ENCODE data around the gene YBX2.
A peak's percentile ranks its signal among the peaks of the same experiment; 100 is the strongest.

The YBX2 gene

GRCh38 chr17:7282752-7283321 lies 11.6 kb downstream of the YBX2 start:
- no peak for DNase-seq
- in situ Hi-C loops (cut with MboI; ENCODE audit: low pct_unique_long_range_greater_than_20kb, low sequenced_read_pairs): no loop called here

- in situ Hi-C loops (cut with MboI; ENCODE audit: low pct_unique_long_range_greater_than_20kb, low sequenced_read_pairs): no loop called here
- no peak for DNase-seq
Measured at GRCh38 chr17:7281953-7282751, 12.3 kb downstream of the YBX2 start.

GRCh38 chr17:7281074-7281952 lies 13.1 kb downstream of the YBX2 start, which contains the start of gene SLC2A4:
Gene SLC2A4, plus strand, starts transcription at chr17:7281718. Its CDS starts 217 bp downstream, at chr17:7281935.
- in situ Hi-C loops (cut with MboI; ENCODE audit: low pct_unique_long_range_greater_than_20kb, low sequenced_read_pairs): no loop called here
- DNase-seq: peak; percentile 100

- DNase-seq: peak; percentile 95
- in situ Hi-C loops (cut with MboI; ENCODE audit: low pct_unique_long_range_greater_than_20kb, low sequenced_read_pairs): no loop called here
Measured at GRCh38 chr17:7280519-7281073, 13.8 kb downstream of the YBX2 start.

GRCh38 chr17:7279448-7279847 lies 15.0 kb downstream of the YBX2 start:
- in situ Hi-C loops (cut with MboI; ENCODE audit: low pct_unique_long_range_greater_than_20kb, low sequenced_read_pairs): no loop called here

GRCh38 chr17:7266784-7267183 lies 27.7 kb downstream of the YBX2 start:
- in situ Hi-C loops (cut with MboI; ENCODE audit: low pct_unique_long_range_greater_than_20kb, low sequenced_read_pairs): no loop called here
- no peak for DNase-seq

More at GRCh38 chr17:7279448-7279847, 15.0 kb downstream of the YBX2 start:
- DNase-seq: no peak

- in situ Hi-C loops (cut with MboI; ENCODE audit: low pct_unique_long_range_greater_than_20kb, low sequenced_read_pairs): no loop called here
- no peak for DNase-seq
Measured at GRCh38 chr17:7263801-7264078, 30.7 kb downstream of the YBX2 start.

GRCh38 chr17:7262935-7263800 lies 31.3 kb downstream of the YBX2 start:
- in situ Hi-C loops (cut with MboI; ENCODE audit: low pct_unique_long_range_greater_than_20kb, low sequenced_read_pairs): no loop called here
- DNase-seq: peak; percentile 63

- in situ Hi-C loops (cut with MboI; ENCODE audit: low pct_unique_long_range_greater_than_20kb, low sequenced_read_pairs): no loop called here
- no peak for DNase-seq
Measured at GRCh38 chr17:7262192-7262934, 32.1 kb downstream of the YBX2 start, which contains the start of gene CLDN7. Gene CLDN7, minus strand, starts transcription at chr17:7262478. Its CDS starts 435 bp downstream, at chr17:7262043.

- no peak for DNase-seq
- in situ Hi-C loops (cut with MboI; ENCODE audit: low pct_unique_long_range_greater_than_20kb, low sequenced_read_pairs): no loop called here
Measured at GRCh38 chr17:7261379-7262191, 32.9 kb downstream of the YBX2 start.

- in situ Hi-C loops (cut with MboI; ENCODE audit: low pct_unique_long_range_greater_than_20kb, low sequenced_read_pairs): no loop called here
- no peak for DNase-seq
Measured at GRCh38 chr17:7260651-7261378, 33.6 kb downstream of the YBX2 start.

GRCh38 chr17:7260151-7260550 lies 34.3 kb downstream of the YBX2 start:
- DNase-seq: no peak
- in situ Hi-C loops (cut with MboI; ENCODE audit: low pct_unique_long_range_greater_than_20kb, low sequenced_read_pairs): no loop called here

GRCh38 chr17:7259555-7259889 lies 34.9 kb downstream of the YBX2 start:
- no peak for DNase-seq
- in situ Hi-C loops (cut with MboI; ENCODE audit: low pct_unique_long_range_greater_than_20kb, low sequenced_read_pairs): no loop called here

GRCh38 chr17:7258731-7259554 lies 35.5 kb downstream of the YBX2 start:
- in situ Hi-C loops (cut with MboI; ENCODE audit: low pct_unique_long_range_greater_than_20kb, low sequenced_read_pairs): no loop called here
- DNase-seq: no peak

- in situ Hi-C loops (cut with MboI; ENCODE audit: low pct_unique_long_range_greater_than_20kb, low sequenced_read_pairs): no loop called here
- no peak for DNase-seq
Measured at GRCh38 chr17:7256766-7257456, 37.5 kb downstream of the YBX2 start.
